H1 (cell line): ENCODE data around the gene PA2G4. TPM values are rescaled to one million over a fixed set of nuclear protein-coding genes. Genes with fewer than 3 reads are reported as not detected.

Experiments
- CTCF ChIA-PET: fragments of 300-600 bp; sonication (Branson Sonifier 250); formaldehyde crosslinking; loops from one replicate; lab custom pipeline; 2021; ENCODE audit not compliant: partially characterized antibody; lab: Charles Lee
- POLR2A ChIA-PET: fragments of 300-600 bp; sonication (Branson Sonifier 250); formaldehyde crosslinking; loops from one replicate; lab custom pipeline; 2021; ENCODE audit warnings: inconsistent platforms; ENCODE audit not compliant: partially characterized antibody; lab: Charles Lee
- DNase-seq, 2 experiments: peaks; one replicate each; pipeline versions ENCODE4 v3.0.0 to v3.0.0-alpha.2; 2010 to 2022; ENCODE audit warnings: low spot score in 2 of 2, low read depth in 1 of 2, mixed read lengths in 1 of 2
- FAIRE-seq: peaks from 2 replicates; lab custom pipeline; 2011; peaks lifted over from hg19 to GRCh38; lab: Jason Lieb, UNC
- H2AFZ ChIP-seq: 2 replicates; pipeline ENCODE4 v1.8.1; 2012; ENCODE audit warnings: low read length, inconsistent platforms
- H2AK5ac ChIP-seq: 2 replicates; pipeline ENCODE4 v1.6.1; 2013; ENCODE audit warnings: low read depth, low read length
- H2BK120ac ChIP-seq: replicated peaks from 2 replicates; pipeline ENCODE3; 2013; ENCODE audit warnings: low read depth, low read length, inconsistent platforms
- H2BK12ac ChIP-seq: 2 replicates; pipeline ENCODE4 v1.6.1; 2013; ENCODE audit warnings: low read depth, low read length
- H2BK15ac ChIP-seq: 2 replicates; pipeline ENCODE4 v1.6.1; 2013; ENCODE audit warnings: low read length
- H2BK20ac ChIP-seq: 2 replicates; pipeline ENCODE4 v1.6.1; 2013; ENCODE audit warnings: low read length
- H2BK5ac ChIP-seq: 2 replicates; pipeline ENCODE4 v1.6.1; 2013; ENCODE audit warnings: low read depth, low read length
- H3K14ac ChIP-seq: 2 replicates; pipeline ENCODE4 v1.6.1; 2013; ENCODE audit warnings: inconsistent platforms; ENCODE audit not compliant: insufficient read length
- H3K18ac ChIP-seq: 2 replicates; pipeline ENCODE4 v1.6.1; 2013; ENCODE audit warnings: low read length; ENCODE audit errors: extremely low read depth
- H3K23ac ChIP-seq: 2 replicates; pipeline ENCODE4 v1.6.1; 2013; ENCODE audit warnings: inconsistent platforms; ENCODE audit not compliant: insufficient read length
- H3K23me2 ChIP-seq: 2 replicates; pipeline ENCODE4 v1.6.1; 2013; ENCODE audit warnings: low read depth, low read length
- H3K27ac ChIP-seq: 2 replicates; pipeline ENCODE4 v1.6.1; 2011; ENCODE audit warnings: low read depth, low read length, inconsistent platforms
- H3K27me3 ChIP-seq, 4 experiments: replicated peaks in 1 of 4; 1 replicate in 1 of 4; 2 replicates in 3 of 4; pipeline versions ENCODE4 v1.6.1 to v1.8.1; 2011 to 2013; ENCODE audit warnings: low read length in 3 of 4, mild to moderate bottlenecking in 3 of 4, inconsistent platforms in 2 of 4, mixed read lengths in 2 of 4, moderate library complexity in 1 of 4; ENCODE audit not compliant: control insufficient read depth in 3 of 4, insufficient read depth in 3 of 4; ENCODE audit errors: extremely low read depth in 1 of 4
- H3K36me3 ChIP-seq, 4 experiments: 2 replicates each; pipeline versions ENCODE4 v1.6.1 to v1.8.1; 2011 to 2013; ENCODE audit warnings: mild to moderate bottlenecking in 4 of 4, low read length in 3 of 4, moderate library complexity in 2 of 4, control low read depth in 1 of 4, inconsistent platforms in 1 of 4; ENCODE audit not compliant: insufficient read depth in 4 of 4, control insufficient read depth in 2 of 4
- H3K4ac ChIP-seq: replicated peaks from 2 replicates; pipeline ENCODE3; 2013; ENCODE audit warnings: low read length, low read depth, mixed read lengths, inconsistent platforms; ENCODE audit not compliant: insufficient read length
- H3K4me1 ChIP-seq, 4 experiments: replicated peaks in 1 of 4; 1 replicate in 1 of 4; 2 replicates in 3 of 4; pipeline versions ENCODE4 v1.6.1 to v1.8.1; 2011 to 2013; ENCODE audit warnings: low read length in 3 of 4, inconsistent platforms in 2 of 4, mixed read lengths in 1 of 4; ENCODE audit not compliant: insufficient read depth in 4 of 4, control insufficient read depth in 3 of 4
- H3K4me2 ChIP-seq, 2 experiments: 2 replicates each; pipeline versions ENCODE4 v1.6.1 to v1.8.1; 2011 to 2013; ENCODE audit warnings: low read depth in 2 of 2, low read length in 2 of 2, control low read depth in 1 of 2, inconsistent platforms in 1 of 2, mild to moderate bottlenecking in 1 of 2; ENCODE audit not compliant: insufficient read depth in 1 of 2
- H3K4me3 ChIP-seq, 4 experiments: fragments of 200-600, 300-600 bp in 1 of 4; sonication (generic), shearing (Covaris generic), sonication (Bioruptor Twin) in 1 of 4; 2 replicates each; pipeline versions ENCODE4 v1.5.1 to v1.8.1; 2011 to 2016; ENCODE audit warnings: low read length in 4 of 4, low read depth in 3 of 4, control low read depth in 2 of 4, inconsistent platforms in 2 of 4, mild to moderate bottlenecking in 2 of 4, mixed read lengths in 1 of 4, moderate library complexity in 1 of 4; ENCODE audit not compliant: insufficient read depth in 2 of 4; ENCODE audit errors: extremely low read depth in 1 of 4
- H3K56ac ChIP-seq: replicated peaks from 2 replicates; pipeline ENCODE3; 2013; ENCODE audit warnings: low read depth, mild to moderate bottlenecking, mixed read lengths, low read length, inconsistent platforms; ENCODE audit not compliant: insufficient read length
- H3K79me1 ChIP-seq: 2 replicates; pipeline ENCODE4 v1.6.1; 2013; ENCODE audit warnings: low read depth, low read length, control low read depth
- H3K79me2 ChIP-seq, 2 experiments: 2 replicates each; pipeline versions ENCODE4 v1.6.1 to v1.8.1; 2012 to 2013; ENCODE audit warnings: low read length in 2 of 2, mild to moderate bottlenecking in 2 of 2, inconsistent platforms in 1 of 2; ENCODE audit not compliant: insufficient read depth in 2 of 2, control insufficient read depth in 1 of 2
- H3K9ac ChIP-seq, 4 experiments: replicated peaks in 1 of 4; 1 replicate in 1 of 4; 2 replicates in 3 of 4; pipeline versions ENCODE4 v1.6.1 to v1.8.1; 2011 to 2013; ENCODE audit warnings: low read depth in 3 of 4, low read length in 3 of 4, control low read depth in 2 of 4, mild to moderate bottlenecking in 2 of 4, moderate library complexity in 2 of 4, inconsistent platforms in 1 of 4; ENCODE audit errors: extremely low read depth in 1 of 4
- H3K9me3 ChIP-seq, 2 experiments: 2 replicates each; pipeline versions ENCODE4 v1.6.1 to v1.8.1; 2012 to 2013; ENCODE audit warnings: mild to moderate bottlenecking in 2 of 2, moderate library complexity in 2 of 2, control low read depth in 1 of 2, inconsistent platforms in 1 of 2, low read depth in 1 of 2, low read length in 1 of 2, mixed read lengths in 1 of 2; ENCODE audit not compliant: insufficient read depth in 2 of 2
- H4K20me1 ChIP-seq, 2 experiments: replicated peaks in 1 of 2; 2 replicates each; pipeline versions ENCODE3 to v1.8.1; 2011 to 2013; ENCODE audit warnings: inconsistent platforms in 2 of 2, low read length in 2 of 2, mild to moderate bottlenecking in 1 of 2; ENCODE audit not compliant: insufficient read depth in 2 of 2, control insufficient read depth in 1 of 2
- H4K5ac ChIP-seq: 2 replicates; pipeline ENCODE4 v1.6.1; 2013; ENCODE audit warnings: low read length, low read depth, mixed read lengths, inconsistent platforms; ENCODE audit not compliant: insufficient read length
- H4K8ac ChIP-seq: 2 replicates; pipeline ENCODE4 v1.8.0; 2013; ENCODE audit warnings: mild to moderate bottlenecking, moderate library complexity, low read length, inconsistent platforms; ENCODE audit not compliant: insufficient read depth; ENCODE audit errors: extremely low read depth
- H4K91ac ChIP-seq: replicated peaks from 2 replicates; pipeline ENCODE3; 2013; ENCODE audit warnings: low read length, mixed read lengths, inconsistent platforms; ENCODE audit not compliant: insufficient read length
- WGBS, 2 experiments: shearing (Covaris generic) in 1 of 2; methylation state at CpG; one replicate each; pipeline versions ENCODE4 v1.1.6 to v1.1.7; 2013 to 2015; ENCODE audit warnings: low lambda C conversion rate in 2 of 2, mixed read lengths in 2 of 2, inconsistent platforms in 1 of 2, low coverage in 1 of 2, missing lambda C conversion rate in 1 of 2; ENCODE audit not compliant: insufficient replicate concordance in 2 of 2, insufficient coverage in 1 of 2, insufficient read length in 1 of 2; ENCODE audit errors: extremely low coverage in 1 of 2, missing lambda C conversion rate in 1 of 2; 5-methylcytosine and 5-hydroxymethylcytosine counted together
- polyA plus RNA-seq, 7 experiments: library from polyadenylated mRNA; depleted of rRNA in 3 of 7; stranded (reverse) in 5 of 7; unstranded in 2 of 7; fragments of >200 nt in 5 of 7; fragments of 200-250 nt in 2 of 7; gene quantifications; 1 replicate in 5 of 7; 2 replicates in 1 of 7; 4 replicates in 1 of 7; pipeline versions ENCODE4 v1.2.1 to v1.2.3, GENCODE V29; 2011 to 2013; ENCODE audit warnings: missing spikeins in 2 of 7, mixed read lengths in 2 of 7
- total RNA-seq: library from RNA; stranded (reverse); fragmentation: NEBNext Ultra II Directional; extraction: Animal tissue kit (Norgen Biotek cat#: 25700); gene quantifications from 2 replicates; pipeline ENCODE4 v1.2.1, GENCODE V29; 2021

The PA2G4 gene
- total and polyA plus RNA-seq, 2 of the 8 experiments (the other 6 are each of a cell fraction or from before 2014, with no cell fraction given): 159 to 242 TPM

GRCh38 chr12:56154246-56154771 is 50.0 kb downstream of the PA2G4 start:
- Histone ChIP-seq H3K23me2 (peaks cover 19% of the 10 kb centered on the region), H4K20me1 (peaks cover 0 to 3% of the 10 kb centered on the region in 2 experiments), H2BK120ac (no peak overlapping the region), H2BK5ac (no peak overlapping the region), H2BK20ac (no peak overlapping the region), H3K14ac (no peak overlapping the region), H3K27me3 (no peaks in the 10 kb centered on the region; a peak in 1 of 7 replicates), H3K4ac (no peak overlapping the region), H2AK5ac (no peak overlapping the region), H2AFZ (no peak overlapping the region), H3K79me1 (0 out of 2 replicates have a peak, but pooled peaks cover 2% of the 10 kb centered on the region), H2BK12ac (no peak overlapping the region), H3K9ac (no peak overlapping the region), H4K8ac (no peak overlapping the region), H3K56ac (no peak overlapping the region), H4K91ac (no peak overlapping the region), H3K18ac (no peak overlapping the region), H3K23ac (no peak overlapping the region), H3K9me3 (no peaks in the 10 kb centered on the region), H3K79me2 (peaks cover 3 to 18% of the 10 kb centered on the region in 2 experiments), H3K36me3 (peaks cover 3 to 14% (median 4%) of the 10 kb centered on the region in 4 experiments; a peak in 6 of 8 replicates), H3K4me1 (peaks cover 6 to 16% (median 10%) of the 10 kb centered on the region in 4 experiments; a peak in 6 of 7 replicates), H2BK15ac (no peak overlapping the region), H3K4me2 (no peak overlapping the region; a peak in 1 of 4 replicates), H3K27ac (no peak overlapping the region), H3K4me3 (no peak overlapping the region), H4K5ac (no peak overlapping the region)
- CTCF ChIA-PET: interaction anchor here (1.2 to 2.7 kb wide), 4 partner anchors 10 to 35 kb away, joined by 4 to 15 read pairs (median 6); partner anchors contain the start of genes ESYT1 and ZC3H10
- FAIRE-seq (no peak), DNase-seq (no peak)
- 100% methylated on average over 1 of the region's 1 CpG; no CpG with 5 or more reads in 1 of the 2 experiments for WGBS, 2 experiments
- POLR2A ChIA-PET: interaction anchor here (1.1 to 15.6 kb wide), 7 partner anchors 9 to 295 kb away, joined by 3 to 656 read pairs (median 7); partner anchors contain the start of genes PA2G4, RNF41, SMARCC2 and TIMELESS
